Panc1 (cell line): ENCODE measurements around the gene IFFO2.

ENCODE experiments used
- POLR2AphosphoS5 ChIP-seq: IDR thresholded peaks from 2 replicates; pipeline ENCODE4 v1.6.1; 2012; ENCODE audit warnings: mild to moderate bottlenecking, low read depth, low read length, moderate library complexity
- TCF7L2 ChIP-seq: IDR thresholded peaks from 2 replicates; pipeline ENCODE4 v1.6.1; 2011; ENCODE audit warnings: mild to moderate bottlenecking, low read depth, low read length, inconsistent platforms
- TF ChIP-seq, protein P1 (sequence below): fragments of 450-650 bp; IDR thresholded peaks from 2 replicates; pipeline ENCODE4 v1.5.1; 2017; ENCODE audit warnings: mild to moderate bottlenecking
- TF ChIP-seq, protein P2 (sequence below), 2 experiments: IDR thresholded peaks; 2 replicates each; pipeline ENCODE4 v1.6.1; 2011 to 2012; ENCODE audit warnings: low read depth in 2 of 2, control low read depth in 1 of 2, low read length in 1 of 2, mild to moderate bottlenecking in 1 of 2, moderate library complexity in 1 of 2; ENCODE audit not compliant: insufficient read depth in 1 of 2

DNA sequence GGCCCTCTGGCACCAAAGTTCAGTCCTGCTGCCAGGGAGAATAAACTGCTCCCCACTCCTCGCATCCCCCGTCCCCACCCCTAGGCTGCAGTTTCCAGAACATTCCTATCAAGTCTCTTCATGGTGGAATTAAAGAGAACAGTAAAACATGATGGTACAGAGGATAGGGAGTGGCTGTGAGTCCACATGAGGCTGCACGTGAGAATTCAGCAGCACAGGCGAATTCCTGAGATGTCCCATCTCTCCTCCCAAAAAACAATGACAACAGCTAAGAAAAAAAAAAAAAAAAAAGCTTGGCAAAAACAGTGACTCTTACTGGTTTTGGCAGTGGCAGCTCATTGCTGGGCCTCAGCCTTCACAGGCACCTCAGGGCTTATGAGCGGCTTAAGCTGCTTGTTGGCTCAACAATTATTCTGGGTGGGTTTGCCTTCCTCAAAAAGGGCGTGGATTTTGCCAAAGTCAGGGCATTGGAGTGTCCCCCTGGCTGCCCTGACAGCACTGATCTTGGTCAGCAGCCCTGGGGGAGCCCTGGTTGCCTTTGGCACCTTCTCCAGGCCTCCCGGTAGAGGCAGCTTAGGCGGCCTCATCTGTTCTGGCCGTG is 5.7 kb upstream of the IFFO2 start:
- TF ChIP-seq, protein P1, sequence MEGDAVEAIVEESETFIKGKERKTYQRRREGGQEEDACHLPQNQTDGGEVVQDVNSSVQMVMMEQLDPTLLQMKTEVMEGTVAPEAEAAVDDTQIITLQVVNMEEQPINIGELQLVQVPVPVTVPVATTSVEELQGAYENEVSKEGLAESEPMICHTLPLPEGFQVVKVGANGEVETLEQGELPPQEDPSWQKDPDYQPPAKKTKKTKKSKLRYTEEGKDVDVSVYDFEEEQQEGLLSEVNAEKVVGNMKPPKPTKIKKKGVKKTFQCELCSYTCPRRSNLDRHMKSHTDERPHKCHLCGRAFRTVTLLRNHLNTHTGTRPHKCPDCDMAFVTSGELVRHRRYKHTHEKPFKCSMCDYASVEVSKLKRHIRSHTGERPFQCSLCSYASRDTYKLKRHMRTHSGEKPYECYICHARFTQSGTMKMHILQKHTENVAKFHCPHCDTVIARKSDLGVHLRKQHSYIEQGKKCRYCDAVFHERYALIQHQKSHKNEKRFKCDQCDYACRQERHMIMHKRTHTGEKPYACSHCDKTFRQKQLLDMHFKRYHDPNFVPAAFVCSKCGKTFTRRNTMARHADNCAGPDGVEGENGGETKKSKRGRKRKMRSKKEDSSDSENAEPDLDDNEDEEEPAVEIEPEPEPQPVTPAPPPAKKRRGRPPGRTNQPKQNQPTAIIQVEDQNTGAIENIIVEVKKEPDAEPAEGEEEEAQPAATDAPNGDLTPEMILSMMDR: no peak
- TF ChIP-seq TCF7L2 (no peak), POLR2AphosphoS5 (no peak)
- TF ChIP-seq, protein P2, sequence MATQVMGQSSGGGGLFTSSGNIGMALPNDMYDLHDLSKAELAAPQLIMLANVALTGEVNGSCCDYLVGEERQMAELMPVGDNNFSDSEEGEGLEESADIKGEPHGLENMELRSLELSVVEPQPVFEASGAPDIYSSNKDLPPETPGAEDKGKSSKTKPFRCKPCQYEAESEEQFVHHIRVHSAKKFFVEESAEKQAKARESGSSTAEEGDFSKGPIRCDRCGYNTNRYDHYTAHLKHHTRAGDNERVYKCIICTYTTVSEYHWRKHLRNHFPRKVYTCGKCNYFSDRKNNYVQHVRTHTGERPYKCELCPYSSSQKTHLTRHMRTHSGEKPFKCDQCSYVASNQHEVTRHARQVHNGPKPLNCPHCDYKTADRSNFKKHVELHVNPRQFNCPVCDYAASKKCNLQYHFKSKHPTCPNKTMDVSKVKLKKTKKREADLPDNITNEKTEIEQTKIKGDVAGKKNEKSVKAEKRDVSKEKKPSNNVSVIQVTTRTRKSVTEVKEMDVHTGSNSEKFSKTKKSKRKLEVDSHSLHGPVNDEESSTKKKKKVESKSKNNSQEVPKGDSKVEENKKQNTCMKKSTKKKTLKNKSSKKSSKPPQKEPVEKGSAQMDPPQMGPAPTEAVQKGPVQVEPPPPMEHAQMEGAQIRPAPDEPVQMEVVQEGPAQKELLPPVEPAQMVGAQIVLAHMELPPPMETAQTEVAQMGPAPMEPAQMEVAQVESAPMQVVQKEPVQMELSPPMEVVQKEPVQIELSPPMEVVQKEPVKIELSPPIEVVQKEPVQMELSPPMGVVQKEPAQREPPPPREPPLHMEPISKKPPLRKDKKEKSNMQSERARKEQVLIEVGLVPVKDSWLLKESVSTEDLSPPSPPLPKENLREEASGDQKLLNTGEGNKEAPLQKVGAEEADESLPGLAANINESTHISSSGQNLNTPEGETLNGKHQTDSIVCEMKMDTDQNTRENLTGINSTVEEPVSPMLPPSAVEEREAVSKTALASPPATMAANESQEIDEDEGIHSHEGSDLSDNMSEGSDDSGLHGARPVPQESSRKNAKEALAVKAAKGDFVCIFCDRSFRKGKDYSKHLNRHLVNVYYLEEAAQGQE (IDR thresholded peaks at IDR 0.05; ENCODE audit: insufficient read depth in 1 of 2, low read depth in 2 of 2, low read length in 1 of 2): no peak
